ENCODE results near the gene ST7.

ST7 gene

DNA sequence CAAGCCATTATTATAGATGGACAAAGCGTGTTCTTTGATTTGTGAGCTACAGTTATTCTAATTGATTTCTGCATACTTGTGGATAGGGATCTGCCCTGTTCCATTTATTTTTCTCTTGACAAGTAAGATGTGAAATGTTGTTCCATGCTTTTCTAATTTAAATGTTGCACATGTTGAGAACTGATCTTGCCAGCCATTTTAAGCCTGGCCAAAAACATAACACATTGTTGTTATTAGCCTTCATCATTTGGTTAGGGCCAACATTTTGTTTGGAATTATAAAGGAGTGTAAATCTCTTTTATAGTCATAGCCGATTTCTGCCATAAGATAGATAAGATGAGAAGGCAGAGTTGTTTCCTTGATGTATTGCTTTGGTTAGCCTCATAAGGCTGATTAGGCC lies 252.6 kb downstream of the ST7 start:
- TF ChIP-seq POLR2A (IDR thresholded peaks at IDR 0.05; ENCODE audit: extremely low read depth, insufficient read length) (no peak), MYC (IDR thresholded peaks at IDR 0.05; ENCODE audit: low read depth, low read length) (no peak)
- TF ChIP-seq, protein P1, sequence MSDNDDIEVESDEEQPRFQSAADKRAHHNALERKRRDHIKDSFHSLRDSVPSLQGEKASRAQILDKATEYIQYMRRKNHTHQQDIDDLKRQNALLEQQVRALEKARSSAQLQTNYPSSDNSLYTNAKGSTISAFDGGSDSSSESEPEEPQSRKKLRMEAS (IDR thresholded peaks at IDR 0.05; ENCODE audit: low read depth, low read length) = no peak
- H3K4me3 ChIP-seq (ENCODE audit: low read depth, low read length) = no peak overlapping the region
- no peak for DNase-seq (ENCODE audit: low read depth)

DNA sequence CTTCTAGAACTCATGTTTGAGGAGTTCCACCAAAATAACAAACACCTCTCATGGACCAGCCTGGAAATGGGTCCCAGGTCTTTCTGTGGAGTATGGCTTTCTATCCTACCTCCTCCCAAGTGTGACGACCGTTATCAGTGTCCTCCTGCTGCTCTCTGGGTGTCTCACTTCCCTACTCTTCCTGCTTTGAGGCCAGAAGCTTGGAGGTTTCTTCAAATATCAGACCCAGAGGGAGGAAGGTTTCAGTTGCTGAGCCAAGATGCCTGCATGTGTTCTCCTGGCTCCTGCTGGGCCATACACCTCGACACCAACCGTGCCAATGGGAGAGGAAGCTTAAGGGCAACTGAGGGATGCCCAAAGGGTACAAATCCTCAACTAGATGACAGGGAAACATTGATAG lies 255.0 kb downstream of the ST7 start:
- no peak overlapping the region for H3K4me3 ChIP-seq (ENCODE audit: low read depth, low read length)
- DNase-seq (ENCODE audit: low read depth) = no peak
- TF ChIP-seq, protein P1 (IDR thresholded peaks at IDR 0.05; ENCODE audit: low read depth, low read length) = no peak
- TF ChIP-seq, protein P2, sequence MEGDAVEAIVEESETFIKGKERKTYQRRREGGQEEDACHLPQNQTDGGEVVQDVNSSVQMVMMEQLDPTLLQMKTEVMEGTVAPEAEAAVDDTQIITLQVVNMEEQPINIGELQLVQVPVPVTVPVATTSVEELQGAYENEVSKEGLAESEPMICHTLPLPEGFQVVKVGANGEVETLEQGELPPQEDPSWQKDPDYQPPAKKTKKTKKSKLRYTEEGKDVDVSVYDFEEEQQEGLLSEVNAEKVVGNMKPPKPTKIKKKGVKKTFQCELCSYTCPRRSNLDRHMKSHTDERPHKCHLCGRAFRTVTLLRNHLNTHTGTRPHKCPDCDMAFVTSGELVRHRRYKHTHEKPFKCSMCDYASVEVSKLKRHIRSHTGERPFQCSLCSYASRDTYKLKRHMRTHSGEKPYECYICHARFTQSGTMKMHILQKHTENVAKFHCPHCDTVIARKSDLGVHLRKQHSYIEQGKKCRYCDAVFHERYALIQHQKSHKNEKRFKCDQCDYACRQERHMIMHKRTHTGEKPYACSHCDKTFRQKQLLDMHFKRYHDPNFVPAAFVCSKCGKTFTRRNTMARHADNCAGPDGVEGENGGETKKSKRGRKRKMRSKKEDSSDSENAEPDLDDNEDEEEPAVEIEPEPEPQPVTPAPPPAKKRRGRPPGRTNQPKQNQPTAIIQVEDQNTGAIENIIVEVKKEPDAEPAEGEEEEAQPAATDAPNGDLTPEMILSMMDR (IDR thresholded peaks at IDR 0.05; ENCODE audit: low read depth, low read length) = no peak
- TF ChIP-seq MYC (IDR thresholded peaks at IDR 0.05; ENCODE audit: low read depth, low read length) (no peak), POLR2A (IDR thresholded peaks at IDR 0.05; ENCODE audit: extremely low read depth, insufficient read length) (no peak)

DNA sequence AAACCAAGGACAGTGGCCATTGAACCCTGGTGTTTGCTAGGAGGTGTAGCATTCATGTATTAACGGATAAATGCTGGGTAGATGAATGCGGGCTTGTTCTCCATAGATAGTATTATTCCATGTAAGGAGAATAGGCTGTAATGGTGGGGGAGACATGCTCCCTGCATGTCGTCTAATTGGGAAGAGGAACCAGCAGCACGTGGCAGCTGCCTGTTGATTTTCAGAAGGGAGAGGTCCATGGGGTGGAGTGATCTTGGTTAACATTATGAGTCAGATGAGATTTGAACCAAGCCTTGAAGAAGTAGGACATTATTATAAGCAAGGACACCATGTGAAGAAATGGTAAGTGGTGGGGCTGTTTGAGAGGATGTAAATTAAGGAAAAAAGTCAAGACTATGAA lies 257.1 kb downstream of the ST7 start:
- TF ChIP-seq, protein P2 (IDR thresholded peaks at IDR 0.05; ENCODE audit: low read depth, low read length) = no peak
- TF ChIP-seq, protein P1 (IDR thresholded peaks at IDR 0.05; ENCODE audit: low read depth, low read length) = no peak
- TF ChIP-seq MYC (IDR thresholded peaks at IDR 0.05; ENCODE audit: low read depth, low read length) = no peak
- TF ChIP-seq POLR2A (IDR thresholded peaks at IDR 0.05; ENCODE audit: extremely low read depth, insufficient read length) = no peak

DNA sequence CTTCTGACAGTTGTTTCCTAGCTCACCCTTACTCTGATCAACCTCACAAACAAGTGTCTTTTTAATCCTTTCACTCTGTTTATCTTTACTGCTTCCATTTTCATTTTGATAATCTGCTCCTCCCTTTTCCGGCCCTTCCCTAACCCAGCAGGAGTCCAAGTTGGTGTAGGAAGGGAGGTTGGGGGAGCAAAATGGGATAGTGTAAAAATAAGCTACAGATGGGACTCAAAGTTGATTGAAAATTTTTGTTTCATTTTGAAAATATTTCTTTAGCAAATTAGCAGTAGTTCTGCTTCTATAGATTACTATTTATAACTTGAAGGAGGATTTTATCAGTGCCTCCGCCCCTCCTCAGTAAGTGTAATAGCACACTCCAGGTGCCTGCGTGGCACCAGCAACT lies 257.6 kb downstream of the ST7 start:
- no peak overlapping the region for H3K4me3 ChIP-seq (ENCODE audit: low read depth, low read length)
- no peak for DNase-seq (ENCODE audit: low read depth)
- TF ChIP-seq MYC (IDR thresholded peaks at IDR 0.05; ENCODE audit: low read depth, low read length) = no peak
- TF ChIP-seq, protein P2 (IDR thresholded peaks at IDR 0.05; ENCODE audit: low read depth, low read length) = no peak
- TF ChIP-seq, protein P1 (IDR thresholded peaks at IDR 0.05; ENCODE audit: low read depth, low read length) = no peak
- no peak for TF ChIP-seq POLR2A (IDR thresholded peaks at IDR 0.05; ENCODE audit: extremely low read depth, insufficient read length)

More for the DNA sequence above, 257.1 kb downstream of the ST7 start:
- H3K4me3 ChIP-seq (ENCODE audit: low read depth, low read length) = no peak overlapping the region
- no peak for DNase-seq (ENCODE audit: low read depth)

DNA sequence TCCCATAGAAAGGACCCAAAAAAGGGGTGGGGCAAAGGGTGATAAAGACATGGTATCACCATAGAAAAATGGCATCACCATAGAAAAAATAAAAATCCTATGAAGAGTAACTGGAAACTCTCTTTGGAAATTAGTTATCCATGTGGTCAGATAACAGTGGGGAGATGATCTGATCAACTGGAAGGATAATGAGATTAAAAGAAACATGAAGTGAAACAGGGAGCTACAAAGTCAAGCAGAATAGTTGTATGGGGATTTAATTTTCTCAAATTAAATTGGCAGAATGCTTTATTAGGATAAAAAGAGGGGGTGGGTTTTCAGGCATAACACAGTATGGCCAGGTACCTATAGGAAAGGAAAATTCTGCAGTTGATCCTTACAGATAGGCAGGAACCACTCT lies 258.3 kb downstream of the ST7 start:
- TF ChIP-seq, protein P2 (IDR thresholded peaks at IDR 0.05; ENCODE audit: low read depth, low read length) = no peak
- DNase-seq (ENCODE audit: low read depth) = no peak
- no peak overlapping the region for H3K4me3 ChIP-seq (ENCODE audit: low read depth, low read length)

DNA sequence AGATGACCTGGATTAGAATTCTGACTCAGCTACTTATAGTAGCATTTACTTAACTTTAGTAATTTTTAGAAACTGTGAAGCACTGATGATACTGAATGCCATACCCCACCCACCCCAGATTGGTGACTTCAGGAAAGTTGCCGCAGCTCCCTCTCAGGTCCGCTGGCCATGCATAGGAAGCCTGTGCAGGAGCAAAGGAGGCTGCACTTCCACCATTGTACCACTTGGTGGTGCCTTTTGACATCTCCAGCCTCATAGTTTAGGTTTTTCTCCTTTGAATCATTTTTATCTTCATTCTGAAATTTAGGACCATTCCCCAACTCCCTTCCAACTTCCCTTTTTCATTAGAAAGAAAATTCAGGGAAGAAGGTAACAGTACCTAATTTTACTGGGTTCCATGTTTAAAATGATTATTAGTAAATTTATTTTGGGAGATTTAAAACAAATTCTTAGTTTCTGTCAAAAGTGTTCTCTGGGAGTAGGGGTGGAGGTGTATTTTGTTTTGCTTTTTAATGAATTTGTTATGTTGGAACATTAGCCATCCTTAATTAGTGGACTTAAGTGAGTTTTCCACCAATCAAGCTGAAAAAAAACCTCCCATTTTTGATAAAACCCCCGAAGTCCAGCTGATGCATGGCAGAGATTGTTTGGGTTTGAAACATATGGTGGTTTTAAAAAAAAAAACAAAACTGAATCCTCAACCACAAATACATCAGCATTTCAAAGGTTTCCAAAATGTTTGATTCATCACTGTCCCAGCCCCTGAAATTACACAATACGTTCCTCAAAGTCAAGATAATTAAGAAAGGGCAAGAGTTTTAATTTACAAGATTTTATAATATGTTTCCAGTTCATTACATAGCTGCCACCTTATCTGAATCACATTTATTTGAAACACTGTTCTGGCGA lies 259.9 kb downstream of the ST7 start:
- TF ChIP-seq, protein P2 (IDR thresholded peaks at IDR 0.05; ENCODE audit: low read depth, low read length) = peak; percentile 96
- TF ChIP-seq, protein P1 (IDR thresholded peaks at IDR 0.05; ENCODE audit: low read depth, low read length) = no peak
- no peak for TF ChIP-seq MYC (IDR thresholded peaks at IDR 0.05; ENCODE audit: low read depth, low read length)
- TF ChIP-seq POLR2A (IDR thresholded peaks at IDR 0.05; ENCODE audit: extremely low read depth, insufficient read length) = no peak
- H3K4me3 ChIP-seq (ENCODE audit: low read depth, low read length) = no peak overlapping the region
- DNase-seq (ENCODE audit: low read depth) = peak; percentile 69
